NB4 (cell line): ENCODE results near the gene ID1.

Experiments used
- POLR2A ChIP-seq: IDR thresholded peaks from 2 replicates; pipeline ENCODE4 v1.6.1; 2011; ENCODE audit warnings: mild to moderate bottlenecking; ENCODE audit not compliant: insufficient read length; ENCODE audit errors: extremely low read depth
- TF ChIP-seq, protein P1 (sequence below): IDR thresholded peaks from one replicate; pipeline ENCODE4 v1.5.1; 2012; ENCODE audit warnings: low read depth, low read length

DNA sequence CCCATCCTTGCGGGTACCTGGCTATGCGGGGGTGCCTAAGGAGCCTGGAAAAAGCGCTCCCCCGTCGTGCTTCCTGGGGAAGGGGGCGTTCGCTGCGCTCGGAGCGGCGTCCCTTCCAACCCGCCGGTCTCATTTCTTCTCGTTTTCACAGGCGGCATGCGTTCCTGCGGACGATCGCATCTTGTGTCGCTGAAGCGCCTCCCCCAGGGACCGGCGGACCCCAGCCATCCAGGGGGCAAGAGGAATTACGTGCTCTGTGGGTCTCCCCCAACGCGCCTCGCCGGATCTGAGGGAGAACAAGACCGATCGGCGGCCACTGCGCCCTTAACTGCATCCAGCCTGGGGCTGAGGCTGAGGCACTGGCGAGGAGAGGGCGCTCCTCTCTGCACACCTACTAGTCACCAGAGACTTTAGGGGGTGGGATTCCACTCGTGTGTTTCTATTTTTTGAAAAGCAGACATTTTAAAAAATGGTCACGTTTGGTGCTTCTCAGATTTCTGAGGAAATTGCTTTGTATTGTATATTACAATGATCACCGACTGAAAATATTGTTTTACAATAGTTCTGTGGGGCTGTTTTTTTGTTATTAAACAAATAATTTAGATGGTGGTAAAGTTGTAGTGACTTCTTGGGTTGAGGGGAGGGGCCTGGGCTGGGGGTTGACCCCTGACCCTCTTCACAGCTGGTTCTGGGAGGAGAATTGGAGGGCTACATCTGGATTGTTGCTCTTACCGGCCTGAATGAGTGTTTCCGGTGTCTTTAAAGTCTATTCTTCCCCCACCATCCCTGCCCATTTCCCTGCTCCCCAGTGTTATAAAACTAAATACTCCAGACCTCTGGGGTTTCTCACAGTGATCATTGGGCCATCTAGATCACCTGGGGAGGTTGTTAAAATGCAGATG, 1.1 kb downstream of the ID1 start:
- TF ChIP-seq, protein P1, sequence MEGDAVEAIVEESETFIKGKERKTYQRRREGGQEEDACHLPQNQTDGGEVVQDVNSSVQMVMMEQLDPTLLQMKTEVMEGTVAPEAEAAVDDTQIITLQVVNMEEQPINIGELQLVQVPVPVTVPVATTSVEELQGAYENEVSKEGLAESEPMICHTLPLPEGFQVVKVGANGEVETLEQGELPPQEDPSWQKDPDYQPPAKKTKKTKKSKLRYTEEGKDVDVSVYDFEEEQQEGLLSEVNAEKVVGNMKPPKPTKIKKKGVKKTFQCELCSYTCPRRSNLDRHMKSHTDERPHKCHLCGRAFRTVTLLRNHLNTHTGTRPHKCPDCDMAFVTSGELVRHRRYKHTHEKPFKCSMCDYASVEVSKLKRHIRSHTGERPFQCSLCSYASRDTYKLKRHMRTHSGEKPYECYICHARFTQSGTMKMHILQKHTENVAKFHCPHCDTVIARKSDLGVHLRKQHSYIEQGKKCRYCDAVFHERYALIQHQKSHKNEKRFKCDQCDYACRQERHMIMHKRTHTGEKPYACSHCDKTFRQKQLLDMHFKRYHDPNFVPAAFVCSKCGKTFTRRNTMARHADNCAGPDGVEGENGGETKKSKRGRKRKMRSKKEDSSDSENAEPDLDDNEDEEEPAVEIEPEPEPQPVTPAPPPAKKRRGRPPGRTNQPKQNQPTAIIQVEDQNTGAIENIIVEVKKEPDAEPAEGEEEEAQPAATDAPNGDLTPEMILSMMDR: no peak
- no peak for TF ChIP-seq POLR2A
